Heart left ventricle (tissue), 13 donors: ENCODE results near the gene ANKRD11.

Experiments used
- POLR2A ChIP-seq, 2 donors: fragments of 450-650 bp; IDR thresholded peaks; one replicate each; pipeline ENCODE4 v1.6.1; 2017; ENCODE audit warnings: antibody characterized with exemption in 2 of 2, mild to moderate bottlenecking in 2 of 2, moderate library complexity in 2 of 2
- TF ChIP-seq, protein P1 (sequence below), 12 donors: fragments of 200-600 bp; sonication (generic) in 4 of 12; IDR thresholded peaks; one replicate each; pipeline versions ENCODE4 v1.5.0 to v1.8.0; 2018 to 2022; ENCODE audit warnings: antibody characterized with exemption in 12 of 12, mild to moderate bottlenecking in 5 of 12
- donor health status: ischemic (EF 13 %, LVEDD 7.1; RV severe dilation, severe dysfunction).
- donor health status: DM: no; HTN: yes; CAD: no.
- donor health status: DM: no; HTN: no; CAD: no.
- donor health status: ischemic (EF 25% LVEDD 6.9; RV normal size, moderate dysfunction).
- donor health status: ischemic (EF 25% LVEDD 5.7; RV mildly dilated, moderate dysfunction).
- donor health status: ischemic (EF 35%, LVEDD 5.7; RV mildly dilated, moderate dysfunction).
- donor health status: nonischemic (EF 11% LVEDD 7.7; RV severe dilation, severe dysfunction).
- donor health status: DM: yes; HTN: yes; CAD: no.
- donor health status: PGD.
- donor health status: ischemic (EF 29% LVEDD 5.4; RV normal size, mild dysfunction).
- donor health status: nonischemic (EF 23%, LVEDD 6.1; RV moderate dilation, normal function).

DNA sequence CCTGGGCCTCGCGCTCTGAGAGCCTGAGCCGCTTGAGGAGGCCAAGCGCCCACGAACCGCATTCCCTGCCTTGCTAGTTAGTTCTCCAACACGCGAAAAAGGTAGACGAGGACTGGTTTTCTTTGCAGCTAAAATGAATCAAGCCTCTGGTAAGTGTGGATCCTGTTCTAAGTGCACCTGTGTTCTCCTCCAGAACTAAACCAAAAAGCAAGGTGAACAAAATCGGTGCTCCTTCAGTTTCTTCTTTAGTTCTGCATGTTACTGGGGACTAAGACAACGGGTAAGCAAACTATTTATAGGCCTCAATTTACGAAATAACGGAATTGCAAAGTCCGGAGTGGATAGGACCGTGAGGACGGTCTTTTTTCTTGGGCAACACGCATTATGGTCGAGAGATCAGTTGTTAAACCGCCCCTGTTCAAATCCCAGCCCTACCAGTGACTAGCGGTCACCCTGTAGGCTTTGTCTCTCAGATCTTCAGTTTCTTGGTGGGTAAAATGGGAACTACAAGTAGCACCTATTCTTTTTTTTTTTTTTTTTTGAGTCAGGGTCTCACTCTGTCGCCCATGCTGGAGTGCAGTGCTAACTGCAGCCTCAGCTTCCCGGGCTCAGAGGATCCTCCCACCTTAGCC lies 993 bp upstream of the ANKRD11 start:
- TF ChIP-seq, protein P1, sequence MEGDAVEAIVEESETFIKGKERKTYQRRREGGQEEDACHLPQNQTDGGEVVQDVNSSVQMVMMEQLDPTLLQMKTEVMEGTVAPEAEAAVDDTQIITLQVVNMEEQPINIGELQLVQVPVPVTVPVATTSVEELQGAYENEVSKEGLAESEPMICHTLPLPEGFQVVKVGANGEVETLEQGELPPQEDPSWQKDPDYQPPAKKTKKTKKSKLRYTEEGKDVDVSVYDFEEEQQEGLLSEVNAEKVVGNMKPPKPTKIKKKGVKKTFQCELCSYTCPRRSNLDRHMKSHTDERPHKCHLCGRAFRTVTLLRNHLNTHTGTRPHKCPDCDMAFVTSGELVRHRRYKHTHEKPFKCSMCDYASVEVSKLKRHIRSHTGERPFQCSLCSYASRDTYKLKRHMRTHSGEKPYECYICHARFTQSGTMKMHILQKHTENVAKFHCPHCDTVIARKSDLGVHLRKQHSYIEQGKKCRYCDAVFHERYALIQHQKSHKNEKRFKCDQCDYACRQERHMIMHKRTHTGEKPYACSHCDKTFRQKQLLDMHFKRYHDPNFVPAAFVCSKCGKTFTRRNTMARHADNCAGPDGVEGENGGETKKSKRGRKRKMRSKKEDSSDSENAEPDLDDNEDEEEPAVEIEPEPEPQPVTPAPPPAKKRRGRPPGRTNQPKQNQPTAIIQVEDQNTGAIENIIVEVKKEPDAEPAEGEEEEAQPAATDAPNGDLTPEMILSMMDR (IDR thresholded peaks at IDR 0.05): peak in 1 of 12 donors; percentile 15
- TF ChIP-seq POLR2A (IDR thresholded peaks at IDR 0.05): no peak
